ENCODE data around the gene HCRT. TPM values are rescaled to one million over a fixed set of nuclear protein-coding genes. Genes with fewer than 3 reads are reported as not detected.
"Not testable (repeated sequence)": the region's sequence is repeated elsewhere in the genome, so short reads cannot be mapped to it uniquely, and the experiment has no call there.

Gene HCRT
- total RNA-seq (2014; rRNA removed; shearing (Covaris generic)): 1.0 TPM in 1 of 2 replicates, not detected in the other

- H3K4me3 ChIP-seq: peak within 1 kb of the TSS; percentile 62
- H3K36me3 ChIP-seq: no peaks in the 10 kb centered on the region
- no peaks in the 10 kb centered on the region for H3K27me3 ChIP-seq
- H3K27ac ChIP-seq: no peak within 1 kb of the TSS
- peaks cover 19% of the 10 kb centered on the region for H3K4me1 ChIP-seq
- DNase-seq: peak in 1 of 2 experiments; percentile 55
- no peaks in the 10 kb centered on the region for H3K9me3 ChIP-seq (replicated peaks)
These were observed at the start of gene HCRT for GRCh38 chr17:42184713-42185620. HCRT (minus strand) TSS chr17:42185452; CDS start chr17:42185365, 87 bp downstream.

- DNase-seq: no peak
- Histone ChIP-seq H3K36me3 (no peaks in the 10 kb centered on the region), H3K4me3 (no peak overlapping the region), H3K9me3 (replicated peaks) (no peaks in the 10 kb centered on the region), H3K27ac (no peak overlapping the region), H3K4me1 (no peaks in the 10 kb centered on the region), H3K27me3 (no peaks in the 10 kb centered on the region)
These were observed 48.7 kb upstream of the HCRT start for GRCh38 chr17:42233994-42234393.

- Histone ChIP-seq H3K9me3 (replicated peaks) (no peaks in the 10 kb centered on the region), H3K4me3 (no peak overlapping the region), H3K36me3 (no peaks in the 10 kb centered on the region), H3K27ac (no peak overlapping the region), H3K27me3 (no peaks in the 10 kb centered on the region), H3K4me1 (peaks cover 5% of the 10 kb centered on the region)
- no peak for DNase-seq
These were observed 47.9 kb upstream of the HCRT start for GRCh38 chr17:42233156-42233555.

- H3K4me1 ChIP-seq: peaks cover 5% of the 10 kb centered on the region
- no peak for DNase-seq
- no peaks in the 10 kb centered on the region for H3K27me3 ChIP-seq
- no peak overlapping the region for H3K4me3 ChIP-seq
- H3K27ac ChIP-seq: no peak overlapping the region
- no peaks in the 10 kb centered on the region for H3K36me3 ChIP-seq
- H3K9me3 ChIP-seq (replicated peaks): no peaks in the 10 kb centered on the region
These were observed 45.0 kb upstream of the HCRT start for GRCh38 chr17:42230225-42230624.

- Histone ChIP-seq H3K4me1 (peaks cover 5% of the 10 kb centered on the region), H3K36me3 (no peaks in the 10 kb centered on the region), H3K9me3 (replicated peaks) (no peaks in the 10 kb centered on the region), H3K27me3 (no peaks in the 10 kb centered on the region), H3K4me3 (no peak overlapping the region), H3K27ac (no peak overlapping the region)
- peak in 1 of 2 experiments; percentile 30 for DNase-seq
These were observed 42.8 kb upstream of the HCRT start for GRCh38 chr17:42227849-42228700.

- Histone ChIP-seq H3K36me3 (no peaks in the 10 kb centered on the region; the same call in 1 of the 2 replicates), H3K4me3 (no peak overlapping the region), H3K9me3 (replicated peaks) (no peaks in the 10 kb centered on the region), H3K4me1 (peaks cover 5% of the 10 kb centered on the region), H3K27me3 (no peaks in the 10 kb centered on the region), H3K27ac (no peak overlapping the region)
- DNase-seq: no peak
These were observed 40.4 kb upstream of the HCRT start for GRCh38 chr17:42225646-42226045.

GRCh38 chr17:42224651-42225050, 39.4 kb upstream of the HCRT start:
- Histone ChIP-seq H3K27me3 (no peaks in the 10 kb centered on the region), H3K4me3 (no peak overlapping the region), H3K4me1 (peaks cover 13% of the 10 kb centered on the region), H3K36me3 (no peaks in the 10 kb centered on the region; the same call in 1 of the 2 replicates), H3K9me3 (replicated peaks) (no peaks in the 10 kb centered on the region), H3K27ac (no peak overlapping the region)
- DNase-seq: no peak

- Histone ChIP-seq H3K4me3 (no peak overlapping the region), H3K36me3 (no peaks in the 10 kb centered on the region; the same call in 1 of the 2 replicates), H3K27me3 (no peaks in the 10 kb centered on the region), H3K9me3 (replicated peaks) (no peaks in the 10 kb centered on the region), H3K27ac (no peak overlapping the region), H3K4me1 (peaks cover 10% of the 10 kb centered on the region; the same call in 1 of the 2 replicates)
- peak; percentile 39 to 81 for DNase-seq
These were observed 36.9 kb upstream of the HCRT start for GRCh38 chr17:42221886-42222745.

- H3K27ac ChIP-seq: peak overlapping the region; percentile 71
- H3K4me3 ChIP-seq; H3K36me3 ChIP-seq; H3K27me3 ChIP-seq; DNase-seq; H3K9me3 ChIP-seq (replicated peaks); H3K4me1 ChIP-seq: not testable (repeated sequence)
These were observed 34.0 kb upstream of the HCRT start for GRCh38 chr17:42219280-42219679.

- Histone ChIP-seq H3K36me3 (peaks cover 9% of the 10 kb centered on the region), H3K27ac (no peak overlapping the region), H3K4me3 (no peak overlapping the region), H3K9me3 (replicated peaks) (no peaks in the 10 kb centered on the region; the same call in 1 of the 2 replicates), H3K27me3 (no peaks in the 10 kb centered on the region), H3K4me1 (no peaks in the 10 kb centered on the region; the same call in 1 of the 2 replicates)
- DNase-seq: no peak
These were observed 28.9 kb upstream of the HCRT start for GRCh38 chr17:42214156-42214555.

GRCh38 chr17:42212382-42212781, 27.1 kb upstream of the HCRT start:
- H3K27ac ChIP-seq: no peak overlapping the region
- H3K9me3 ChIP-seq (replicated peaks): no peaks in the 10 kb centered on the region; the same call in 1 of the 2 replicates
- H3K4me1 ChIP-seq: no peaks in the 10 kb centered on the region
- no peaks in the 10 kb centered on the region for H3K27me3 ChIP-seq
- peaks cover 13% of the 10 kb centered on the region for H3K36me3 ChIP-seq
- no peak overlapping the region for H3K4me3 ChIP-seq
- no peak for DNase-seq

GRCh38 chr17:42211921-42212341, 26.7 kb upstream of the HCRT start:
- H3K27me3 ChIP-seq; H3K4me3 ChIP-seq; H3K4me1 ChIP-seq; H3K27ac ChIP-seq; H3K9me3 ChIP-seq (replicated peaks): not testable (repeated sequence)
- peaks cover 17% of the 10 kb centered on the region for H3K36me3 ChIP-seq
- peak in 1 of 2 experiments; percentile 22 for DNase-seq

GRCh38 chr17:42210046-42210445, 24.8 kb upstream of the HCRT start:
- Histone ChIP-seq H3K36me3 (peaks cover 14% of the 10 kb centered on the region), H3K4me3 (no peak overlapping the region), H3K9me3 (replicated peaks) (no peaks in the 10 kb centered on the region; the same call in 1 of the 2 replicates), H3K27ac (no peak overlapping the region), H3K27me3 (no peaks in the 10 kb centered on the region), H3K4me1 (no peaks in the 10 kb centered on the region)
- no peak for DNase-seq

GRCh38 chr17:42206153-42206612, 20.9 kb upstream of the HCRT start:
- H3K27me3 ChIP-seq; H3K27ac ChIP-seq; H3K4me1 ChIP-seq; DNase-seq; H3K4me3 ChIP-seq; H3K9me3 ChIP-seq (replicated peaks): not testable (repeated sequence)
- H3K36me3 ChIP-seq: peaks cover 14% of the 10 kb centered on the region
